Activated CD4-positive, alpha-beta T cell treated with anti-CD3 and anti-CD28 coated beads, Interleukin-2, amount 10 ng/mL, durations not matched to agents 7 days and 5 days (primary cell): Measurements from ENCODE around the gene ZMIZ1. TPM values are rescaled to one million over a fixed set of nuclear protein-coding genes. Genes with fewer than 3 reads are reported as not detected.

Experiments used
- CTCF ChIA-PET: fragments of 350-600 bp; sonication (Branson Sonifier 250); formaldehyde crosslinking; loops from one replicate; lab custom pipeline; 2021; ENCODE audit warnings: antibody characterized with exemption; lab: Charles Lee
- POLR2A ChIA-PET: fragments of 350-600 bp; sonication (Branson Sonifier 250); formaldehyde crosslinking; loops from one replicate; lab custom pipeline; 2021; ENCODE audit warnings: antibody characterized with exemption; lab: Charles Lee
- DNase-seq: peaks from one replicate; pipeline ENCODE4 v3.0.0-alpha.2; 2020
- H3K27ac Mint-ChIP-seq: one replicate; pipeline ENCODE4 v1.8.0; 2021; ENCODE audit warnings: mild to moderate bottlenecking, moderate library complexity, mixed read lengths
- H3K27me3 Mint-ChIP-seq: one replicate; pipeline ENCODE4 v1.8.0; 2021; ENCODE audit warnings: mixed read lengths
- H3K36me3 Mint-ChIP-seq: one replicate; pipeline ENCODE4 v1.8.0; 2021; ENCODE audit warnings: low read depth, mixed read lengths
- H3K4me1 Mint-ChIP-seq: one replicate; pipeline ENCODE4 v1.8.0; 2021; ENCODE audit warnings: mixed read lengths
- H3K4me3 Mint-ChIP-seq: one replicate; pipeline ENCODE4 v1.8.0; 2021; ENCODE audit warnings: mild to moderate bottlenecking, moderate library complexity, mixed read lengths
- H3K9me3 Mint-ChIP-seq: one replicate; pipeline ENCODE4 v1.8.0; 2021; ENCODE audit warnings: mixed read lengths
- total RNA-seq, 2 experiments: library from RNA; stranded (reverse); gene quantifications; one replicate each; pipeline ENCODE4 v1.2.3, GENCODE V29; 2021

Gene ZMIZ1
- total RNA-seq, 2 experiments from 2014 or later: 27.8 to 31.5 TPM

- DNase-seq: no peak
- Mint-ChIP-seq H3K27ac (peak overlapping the region; percentile 93), H3K4me1 (peaks cover 44% of the 10 kb centered on the region), H3K4me3 (peak overlapping the region; percentile 84), H3K9me3 (no peaks in the 10 kb centered on the region), H3K36me3 (peaks cover 47% of the 10 kb centered on the region), H3K27me3 (no peaks in the 10 kb centered on the region)
- CTCF ChIA-PET: interaction anchor here (1.4 to 8.0 kb wide), 3 partner anchors 16 to 27 kb away, joined by 4 to 147 read pairs (median 9); no protein-coding TSS in a partner anchor
- POLR2A ChIA-PET: interaction anchor here (0.8 to 0.9 kb wide), 2 partner anchors 17 to 26 kb away, joined by 3 read pairs; no protein-coding TSS in a partner anchor
Observed at GRCh38 chr10:79349072-79349491, 280.3 kb downstream of the ZMIZ1 start.

GRCh38 chr10:79349766-79350406, 281.1 kb downstream of the ZMIZ1 start:
- Mint-ChIP-seq H3K9me3 (no peaks in the 10 kb centered on the region), H3K27ac (peak overlapping the region; percentile 72), H3K4me3 (peak overlapping the region; percentile 84), H3K27me3 (no peaks in the 10 kb centered on the region), H3K36me3 (peaks cover 55% of the 10 kb centered on the region), H3K4me1 (peaks cover 43% of the 10 kb centered on the region)
- ChIA-PET POLR2A (interaction anchor here (0.8 kb wide), 1 partner anchor 27 kb away, joined by 3 read pairs; no protein-coding TSS in a partner anchor), CTCF (interaction anchor here (1.3 to 8.0 kb wide), 3 partner anchors 17 to 45 kb away, joined by 3 to 147 read pairs (median 4); no protein-coding TSS in a partner anchor)
- no peak for DNase-seq

- no peak overlapping the region for H3K4me3 Mint-ChIP-seq
- no peak for DNase-seq
- peaks cover 40% of the 10 kb centered on the region for H3K4me1 Mint-ChIP-seq
- peaks cover 62% of the 10 kb centered on the region for H3K36me3 Mint-ChIP-seq
- H3K9me3 Mint-ChIP-seq: no peaks in the 10 kb centered on the region
- H3K27ac Mint-ChIP-seq: no peak overlapping the region
- H3K27me3 Mint-ChIP-seq: no peaks in the 10 kb centered on the region
- CTCF ChIA-PET: interaction anchor here (1.3 to 1.5 kb wide), 2 partner anchors 37 to 45 kb away, joined by 3 to 4 read pairs; no protein-coding TSS in a partner anchor
- POLR2A ChIA-PET: no interaction called here
Observed at GRCh38 chr10:79350407-79351154, 281.8 kb downstream of the ZMIZ1 start.

GRCh38 chr10:79351332-79351731, 282.6 kb downstream of the ZMIZ1 start:
- H3K36me3 Mint-ChIP-seq: peaks cover 69% of the 10 kb centered on the region
- H3K9me3 Mint-ChIP-seq: no peaks in the 10 kb centered on the region
- no peak overlapping the region for H3K4me3 Mint-ChIP-seq
- H3K27ac Mint-ChIP-seq: no peak overlapping the region
- H3K4me1 Mint-ChIP-seq: peaks cover 42% of the 10 kb centered on the region
- ChIA-PET POLR2A (no interaction called here), CTCF (interaction anchor here (1.5 kb wide), 1 partner anchor 36 kb away, joined by 4 read pairs; no protein-coding TSS in a partner anchor)
- H3K27me3 Mint-ChIP-seq: no peaks in the 10 kb centered on the region
- no peak for DNase-seq

GRCh38 chr10:79352035-79352877, 283.5 kb downstream of the ZMIZ1 start:
- no peaks in the 10 kb centered on the region for H3K9me3 Mint-ChIP-seq
- CTCF ChIA-PET: no interaction called here
- no peak overlapping the region for H3K4me3 Mint-ChIP-seq
- H3K4me1 Mint-ChIP-seq: peaks cover 42% of the 10 kb centered on the region
- H3K27me3 Mint-ChIP-seq: no peaks in the 10 kb centered on the region
- peaks cover 74% of the 10 kb centered on the region for H3K36me3 Mint-ChIP-seq
- POLR2A ChIA-PET: no interaction called here
- DNase-seq: no peak
- H3K27ac Mint-ChIP-seq: no peak overlapping the region

GRCh38 chr10:79353000-79353406, 284.2 kb downstream of the ZMIZ1 start:
- H3K36me3 Mint-ChIP-seq: peaks cover 79% of the 10 kb centered on the region
- peaks cover 42% of the 10 kb centered on the region for H3K4me1 Mint-ChIP-seq
- POLR2A ChIA-PET: no interaction called here
- CTCF ChIA-PET: no interaction called here
- DNase-seq: no peak
- no peaks in the 10 kb centered on the region for H3K27me3 Mint-ChIP-seq
- H3K27ac Mint-ChIP-seq: no peak overlapping the region
- no peak overlapping the region for H3K4me3 Mint-ChIP-seq
- H3K9me3 Mint-ChIP-seq: no peaks in the 10 kb centered on the region

- no peaks in the 10 kb centered on the region for H3K9me3 Mint-ChIP-seq
- CTCF ChIA-PET: no interaction called here
- H3K4me1 Mint-ChIP-seq: peaks cover 38% of the 10 kb centered on the region
- POLR2A ChIA-PET: no interaction called here
- H3K27ac Mint-ChIP-seq: no peak overlapping the region
- H3K36me3 Mint-ChIP-seq: peaks cover 80% of the 10 kb centered on the region
- DNase-seq: no peak
- H3K27me3 Mint-ChIP-seq: no peaks in the 10 kb centered on the region
- no peak overlapping the region for H3K4me3 Mint-ChIP-seq
Observed at GRCh38 chr10:79353726-79354125, 285.0 kb downstream of the ZMIZ1 start.

- Mint-ChIP-seq H3K27me3 (no peaks in the 10 kb centered on the region), H3K36me3 (peaks cover 77% of the 10 kb centered on the region), H3K27ac (no peak overlapping the region), H3K4me1 (peaks cover 34% of the 10 kb centered on the region), H3K9me3 (no peaks in the 10 kb centered on the region), H3K4me3 (no peak overlapping the region)
- CTCF ChIA-PET: no interaction called here
- no peak for DNase-seq
- POLR2A ChIA-PET: no interaction called here
Observed at GRCh38 chr10:79354141-79354540, 285.4 kb downstream of the ZMIZ1 start.

- peaks cover 30% of the 10 kb centered on the region for H3K4me1 Mint-ChIP-seq
- peaks cover 72% of the 10 kb centered on the region for H3K36me3 Mint-ChIP-seq
- CTCF ChIA-PET: no interaction called here
- DNase-seq: no peak
- H3K27ac Mint-ChIP-seq: no peak overlapping the region
- no peaks in the 10 kb centered on the region for H3K27me3 Mint-ChIP-seq
- no peaks in the 10 kb centered on the region for H3K9me3 Mint-ChIP-seq
- H3K4me3 Mint-ChIP-seq: no peak overlapping the region
- POLR2A ChIA-PET: no interaction called here
Observed at GRCh38 chr10:79354615-79355014, 285.8 kb downstream of the ZMIZ1 start.

- Mint-ChIP-seq H3K9me3 (no peaks in the 10 kb centered on the region), H3K27me3 (no peaks in the 10 kb centered on the region), H3K4me1 (peaks cover 22% of the 10 kb centered on the region), H3K4me3 (no peak overlapping the region), H3K27ac (no peak overlapping the region), H3K36me3 (peaks cover 64% of the 10 kb centered on the region)
- CTCF ChIA-PET: interaction anchor here (1.0 to 1.4 kb wide), 2 partner anchors 20 to 24 kb away, joined by 3 read pairs; no protein-coding TSS in a partner anchor
- POLR2A ChIA-PET: no interaction called here
- no peak for DNase-seq
Observed at GRCh38 chr10:79355420-79356017, 286.8 kb downstream of the ZMIZ1 start.

GRCh38 chr10:79356104-79356503, 287.3 kb downstream of the ZMIZ1 start:
- no peak for DNase-seq
- no peaks in the 10 kb centered on the region for H3K27me3 Mint-ChIP-seq
- ChIA-PET CTCF (interaction anchor here (1.0 to 1.4 kb wide), 2 partner anchors 21 to 25 kb away, joined by 3 read pairs; no protein-coding TSS in a partner anchor), POLR2A (no interaction called here)
- no peaks in the 10 kb centered on the region for H3K9me3 Mint-ChIP-seq
- H3K4me3 Mint-ChIP-seq: no peak overlapping the region
- H3K4me1 Mint-ChIP-seq: peaks cover 25% of the 10 kb centered on the region
- H3K36me3 Mint-ChIP-seq: peaks cover 60% of the 10 kb centered on the region
- no peak overlapping the region for H3K27ac Mint-ChIP-seq

GRCh38 chr10:79357180-79357579, 288.4 kb downstream of the ZMIZ1 start:
- Mint-ChIP-seq H3K36me3 (peaks cover 52% of the 10 kb centered on the region), H3K27ac (no peak overlapping the region), H3K27me3 (peaks cover 2% of the 10 kb centered on the region), H3K4me3 (no peak overlapping the region), H3K4me1 (peaks cover 34% of the 10 kb centered on the region), H3K9me3 (no peaks in the 10 kb centered on the region)
- CTCF ChIA-PET: interaction anchor here (1.2 to 2.0 kb wide), 4 partner anchors 10 to 74 kb away, joined by 3 to 11 read pairs (median 6); partner anchors contain the start of gene PPIF
- POLR2A ChIA-PET: no interaction called here
- no peak for DNase-seq
